K562 (cell line): ENCODE measurements around the gene METTL25B. TPM values are rescaled to one million over a fixed set of nuclear protein-coding genes. Genes with fewer than 3 reads are reported as not detected.

ENCODE experiments used
- NFRKB ChIP-seq: fragments of 450-650 bp; IDR thresholded peaks from 2 replicates; pipeline ENCODE4 v1.6.1; 2016; ENCODE audit warnings: low read depth
- SIN3A ChIP-seq, 2 experiments: fragments of 150-350 bp in 1 of 2; IDR thresholded peaks; 2 replicates each; pipeline ENCODE4 v1.6.1; 2011 to 2016; ENCODE audit warnings: borderline replicate concordance in 2 of 2, low read depth in 2 of 2, low read length in 2 of 2, mild to moderate bottlenecking in 2 of 2, moderate library complexity in 2 of 2; ENCODE audit not compliant: control insufficient read depth in 1 of 2
- STAT5A ChIP-seq: IDR thresholded peaks from 2 replicates; pipeline ENCODE4 v1.6.1; 2012; ENCODE audit warnings: low read length, inconsistent platforms, borderline replicate concordance
- THRAP3 ChIP-seq: fragments of 450-650 bp; IDR thresholded peaks from 2 replicates; pipeline ENCODE4 v1.6.1; 2016; ENCODE audit warnings: mild to moderate bottlenecking, inconsistent platforms, borderline replicate concordance
- ZNF780A ChIP-seq: fragments of 250-450 bp; sonication (Bioruptor Pico); IDR thresholded peaks from 2 replicates; pipeline ENCODE4 v1.5.0; 2021; ENCODE audit warnings: mild to moderate bottlenecking
- polyA plus RNA-seq, 8 experiments: library from polyadenylated mRNA; depleted of rRNA in 4 of 8; stranded (reverse) in 5 of 8; unstranded in 3 of 8; fragments of >200 nt; fragmentation: Nextera tagmentation in 2 of 8; fragmentation: Illumina TruSeq in 1 of 8; extraction: Ambion mirVana in 2 of 8; extraction: Trizol in 1 of 8; gene quantifications; 2 replicates each; pipeline versions ENCODE4 v1.2.1 to v1.2.3, GENCODE V29; 2011 to 2014; ENCODE audit warnings: inconsistent platforms in 1 of 8, missing spikeins in 1 of 8
- total RNA-seq, 7 experiments: library from RNA; depleted of rRNA in 6 of 7; stranded (reverse); fragments of >200 nt in 6 of 7; fragmentation: Illumina TruSeq in 2 of 7; extraction: Trizol in 2 of 7; gene quantifications; 2 replicates each; pipeline versions ENCODE4 v1.2.1 to v1.2.3, GENCODE V29; 2011 to 2021; ENCODE audit warnings: low replicate concordance in 1 of 7
- TF ChIP-seq, protein P1 (sequence below), 3 experiments: fragments of 200-800 bp in 1 of 3; fragments of 250-450 bp in 1 of 3; fragments of 450-650 bp in 1 of 3; sonication (Bioruptor Pico) in 1 of 3; sonication (Bioruptor generic) in 1 of 3; formaldehyde crosslinking in 1 of 3; IDR thresholded peaks; 2 replicates each; pipeline versions ENCODE4 v1.6.1 to v1.8.0; 2016 to 2022; ENCODE audit warnings: mild to moderate bottlenecking in 2 of 3, missing genetic modification characterization in 2 of 3, missing compliant biosample characterization in 1 of 3, moderate library complexity in 1 of 3

Gene METTL25B
- total and polyA plus RNA-seq, 9 of the 15 experiments (the other 6 are each of a cell fraction or from before 2014, with no cell fraction given) = 7.7 to 48.3 (median 33.1) TPM

DNA sequence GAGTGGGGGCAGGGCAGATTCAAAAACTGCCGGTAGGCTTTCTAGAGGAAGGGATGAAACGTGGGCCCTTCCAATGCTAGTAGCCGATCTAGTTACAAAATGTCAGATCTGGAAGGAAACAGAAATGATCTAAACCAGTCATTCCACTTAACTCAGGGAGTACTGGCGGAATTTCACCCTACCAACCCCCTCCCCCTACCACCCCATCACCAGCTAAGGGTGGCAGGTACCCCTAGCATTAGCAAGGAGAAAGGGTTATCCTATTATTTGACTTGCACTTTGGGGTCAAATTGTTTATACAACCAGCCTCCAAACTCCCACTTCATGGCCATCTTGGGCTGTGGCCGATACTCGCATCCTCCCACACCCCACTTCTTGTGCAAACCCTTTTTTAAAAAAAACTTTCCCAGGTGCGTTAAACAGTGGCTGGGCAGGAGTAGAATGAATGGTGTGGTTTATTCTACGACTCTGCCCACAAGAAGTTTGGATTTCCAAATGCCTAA is 13.3 kb downstream of the METTL25B start (continued):
- TF ChIP-seq, protein P1, sequence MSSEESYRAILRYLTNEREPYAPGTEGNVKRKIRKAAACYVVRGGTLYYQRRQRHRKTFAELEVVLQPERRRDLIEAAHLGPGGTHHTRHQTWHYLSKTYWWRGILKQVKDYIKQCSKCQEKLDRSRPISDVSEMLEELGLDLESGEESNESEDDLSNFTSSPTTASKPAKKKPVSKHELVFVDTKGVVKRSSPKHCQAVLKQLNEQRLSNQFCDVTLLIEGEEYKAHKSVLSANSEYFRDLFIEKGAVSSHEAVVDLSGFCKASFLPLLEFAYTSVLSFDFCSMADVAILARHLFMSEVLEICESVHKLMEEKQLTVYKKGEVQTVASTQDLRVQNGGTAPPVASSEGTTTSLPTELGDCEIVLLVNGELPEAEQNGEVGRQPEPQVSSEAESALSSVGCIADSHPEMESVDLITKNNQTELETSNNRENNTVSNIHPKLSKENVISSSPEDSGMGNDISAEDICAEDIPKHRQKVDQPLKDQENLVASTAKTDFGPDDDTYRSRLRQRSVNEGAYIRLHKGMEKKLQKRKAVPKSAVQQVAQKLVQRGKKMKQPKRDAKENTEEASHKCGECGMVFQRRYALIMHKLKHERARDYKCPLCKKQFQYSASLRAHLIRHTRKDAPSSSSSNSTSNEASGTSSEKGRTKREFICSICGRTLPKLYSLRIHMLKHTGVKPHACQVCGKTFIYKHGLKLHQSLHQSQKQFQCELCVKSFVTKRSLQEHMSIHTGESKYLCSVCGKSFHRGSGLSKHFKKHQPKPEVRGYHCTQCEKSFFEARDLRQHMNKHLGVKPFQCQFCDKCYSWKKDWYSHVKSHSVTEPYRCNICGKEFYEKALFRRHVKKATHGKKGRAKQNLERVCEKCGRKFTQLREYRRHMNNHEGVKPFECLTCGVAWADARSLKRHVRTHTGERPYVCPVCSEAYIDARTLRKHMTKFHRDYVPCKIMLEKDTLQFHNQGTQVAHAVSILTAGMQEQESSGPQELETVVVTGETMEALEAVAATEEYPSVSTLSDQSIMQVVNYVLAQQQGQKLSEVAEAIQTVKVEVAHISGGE (CRISPR knock-in tag; IDR thresholded peaks at IDR 0.05) = 0 out of 6 replicates have a peak, but pooled peaks of 1 of the 3 experiments have one; percentile 76
- TF ChIP-seq THRAP3 (no peak), ZNF780A (no peak), STAT5A (0 out of 2 replicates have a peak, but pooled peaks have one; percentile 42), SIN3A (IDR thresholded peaks at IDR 0.05; ENCODE audit: borderline replicate concordance in 2 of 2, control insufficient read depth in 1 of 2, low read depth in 2 of 2, low read length in 2 of 2) (peak in 1 of 2 experiments; percentile 13; a peak in 1 of 4 replicates), NFRKB (peak; percentile 63; the same call in 1 of the 2 replicates)
- TF ChIP-seq, all 486 proteins: peak for 28
